Thyroid gland (tissue), 4 donors: ENCODE data around the gene ATP5F1D. TPM values are rescaled to one million over a fixed set of nuclear protein-coding genes. Genes with fewer than 3 reads are reported as not detected.
"Not testable (repeated sequence)": the region's sequence is repeated elsewhere in the genome, so short reads cannot be mapped to it uniquely, and the experiment has no call there.

Experiments used
- DNase-seq, 2 donors: peaks; one replicate each; pipeline ENCODE4 v3.0.0-alpha.2; 2019
- H3K27ac ChIP-seq, 3 donors: fragments of 200-600 bp; sonication (generic); 1 replicate in 2 of 3; 2 replicates in 1 of 3; pipeline ENCODE4 v1.5.1; 2016 to 2019; ENCODE audit warnings: mild to moderate bottlenecking in 1 of 3, moderate library complexity in 1 of 3
- H3K27me3 ChIP-seq: fragments of 200-600 bp; sonication (generic); one replicate; pipeline ENCODE4 v1.5.1; 2019
- H3K36me3 ChIP-seq, 2 donors: fragments of 200-600 bp; sonication (generic); one replicate each; pipeline ENCODE4 v1.5.1; 2016 to 2019
- H3K4me1 ChIP-seq, 2 donors: fragments of 200-600 bp; sonication (generic); one replicate each; pipeline ENCODE4 v1.5.1; 2017 to 2019
- H3K4me3 ChIP-seq, 3 donors: fragments of 200-600 bp; sonication (generic); replicated peaks in 1 of 3; 1 replicate in 2 of 3; 2 replicates in 1 of 3; pipeline ENCODE4 v1.5.1; 2016; ENCODE audit warnings: mild to moderate bottlenecking in 1 of 3
- H3K9me3 ChIP-seq: fragments of 200-600 bp; sonication (generic); one replicate; pipeline ENCODE4 v1.5.1; 2017
- CTCF ChIP-seq, 6 experiments: fragments of 200-600 bp in 3 of 6; fragments of 450-650 bp in 3 of 6; sonication (generic) in 3 of 6; IDR thresholded peaks; one replicate each; pipeline ENCODE4 v1.5.1; 2016 to 2019; ENCODE audit warnings: antibody characterized with exemption in 6 of 6, mild to moderate bottlenecking in 2 of 6, inconsistent platforms in 1 of 6, moderate library complexity in 1 of 6
- POLR2A ChIP-seq, 2 donors: fragments of 450-650 bp; IDR thresholded peaks; one replicate each; pipeline ENCODE4 v1.6.1; 2017; ENCODE audit warnings: antibody characterized with exemption in 2 of 2, mild to moderate bottlenecking in 2 of 2, moderate library complexity in 1 of 2
- WGBS, 2 donors: methylation state at CpG; one replicate each; pipeline ENCODE4 v1.1.5; 2017; 5-methylcytosine and 5-hydroxymethylcytosine counted together
- intact Hi-C: fragments of 100-400 bp; cut with DNase I; formaldehyde crosslinking; loops from one replicate; pipeline ENCODE4 v1.15.1; 2023
- total RNA-seq, 4 donors: library from RNA; depleted of rRNA; stranded (reverse); fragments of >200 nt; gene quantifications; one replicate each; pipeline ENCODE4 v1.2.3, GENCODE V29; 2016

Gene ATP5F1D
- total RNA-seq, 4 donors from 2014 or later: 39.2 to 182 (median 83.0) TPM

- Histone ChIP-seq H3K27me3 (no peaks in the 10 kb centered on the region), H3K4me3 (peak overlapping the region; percentile 35 to 83 (median 58)), H3K36me3 (no peaks in the 10 kb centered on the region), H3K4me1 (peaks cover 32 to 46% of the 10 kb centered on the region in 2 donors), H3K27ac (peak overlapping the region; percentile 56 to 79 (median 73)), H3K9me3 (no peaks in the 10 kb centered on the region)
- intact Hi-C loops: no loop called here
- TF ChIP-seq POLR2A (IDR thresholded peaks at IDR 0.05) (no peak), CTCF (IDR thresholded peaks at IDR 0.05) (no peak)
- peak in 1 of 2 donors; percentile 29 for DNase-seq
- WGBS, 2 donors: 2% methylated on average over 35 to 37 of the region's 38 CpGs
Observed at GRCh38 chr19:1206864-1207450, 34.6 kb upstream of the ATP5F1D start.

GRCh38 chr19:1208830-1209229, 32.7 kb upstream of the ATP5F1D start:
- H3K9me3 ChIP-seq, H3K27me3 ChIP-seq, intact Hi-C loops, H3K4me3 ChIP-seq, DNase-seq, H3K27ac ChIP-seq, H3K36me3 ChIP-seq: not testable (repeated sequence)
- peaks cover 32 to 54% of the 10 kb centered on the region in 2 donors for H3K4me1 ChIP-seq
- WGBS, 2 donors: 75 to 94% methylated on average over 8 to 10 of the region's 10 CpGs

GRCh38 chr19:1210227-1210538, 31.4 kb upstream of the ATP5F1D start:
- H3K27ac ChIP-seq: no peak overlapping the region

GRCh38 chr19:1211494-1212234, 29.9 kb upstream of the ATP5F1D start:
- Histone ChIP-seq H3K36me3 (no peaks in the 10 kb centered on the region), H3K4me3 (no peak overlapping the region), H3K27me3 (no peaks in the 10 kb centered on the region), H3K27ac (no peak overlapping the region), H3K4me1 (peaks cover 46 to 78% of the 10 kb centered on the region in 2 donors), H3K9me3 (no peaks in the 10 kb centered on the region)
- DNase-seq: no peak
- WGBS, 2 donors: 87 to 93% methylated on average over 29 to 33 of the region's 33 CpGs
- intact Hi-C loops: no loop called here
- TF ChIP-seq CTCF (IDR thresholded peaks at IDR 0.05) (no peak), POLR2A (IDR thresholded peaks at IDR 0.05) (no peak)

More at GRCh38 chr19:1210227-1210538, 31.4 kb upstream of the ATP5F1D start:
- Histone ChIP-seq H3K9me3 (no peaks in the 10 kb centered on the region), H3K36me3 (no peaks in the 10 kb centered on the region), H3K4me3 (no peak overlapping the region), H3K27me3 (no peaks in the 10 kb centered on the region), H3K4me1 (peaks cover 42 to 64% of the 10 kb centered on the region in 2 donors)
- no peak for DNase-seq
- intact Hi-C loops: no loop called here
- WGBS, 2 donors: 89 to 93% methylated on average over 8 to 13 of the region's 13 CpGs
- TF ChIP-seq CTCF (IDR thresholded peaks at IDR 0.05): no peak
- no peak for TF ChIP-seq POLR2A (IDR thresholded peaks at IDR 0.05)

- DNase-seq: peak; percentile 34 to 40
- peak overlapping the region; percentile 81 to 84 (median 81) for H3K27ac ChIP-seq
- H3K4me3 ChIP-seq: no peak overlapping the region
- intact Hi-C loops: no loop called here
- no peak for TF ChIP-seq POLR2A (IDR thresholded peaks at IDR 0.05)
- no peak for TF ChIP-seq CTCF (IDR thresholded peaks at IDR 0.05)
- H3K36me3 ChIP-seq: no peaks in the 10 kb centered on the region
- no peaks in the 10 kb centered on the region for H3K27me3 ChIP-seq
- no peaks in the 10 kb centered on the region for H3K9me3 ChIP-seq
- peaks cover 32 to 70% of the 10 kb centered on the region in 2 donors for H3K4me1 ChIP-seq
- WGBS, 2 donors: 75 to 81% methylated on average over 19 to 29 of the region's 39 CpGs
Observed at GRCh38 chr19:1213391-1214286, 27.9 kb upstream of the ATP5F1D start.
